Loucy (cell line): ENCODE data around the gene SELENOO.

Experiments
- H2AFZ ChIP-seq: fragments of 200-600 bp; sonication (generic); 2 replicates; pipeline ENCODE4 v1.6.0; 2016; ENCODE audit warnings: antibody characterized with exemption, mild to moderate bottlenecking, low read length, moderate library complexity
- H3F3A ChIP-seq: fragments of 200-600 bp; 2 replicates; pipeline ENCODE4 v1.6.0; 2016; ENCODE audit warnings: antibody characterized with exemption, low read depth, mild to moderate bottlenecking
- H3K27me3 ChIP-seq: fragments of 200-600 bp; sonication (generic); 2 replicates; pipeline ENCODE4 v1.6.1; 2014; ENCODE audit warnings: low read length, mild to moderate bottlenecking; ENCODE audit not compliant: insufficient read depth, poor library complexity, severe bottlenecking
- H3K36me3 ChIP-seq: fragments of 200-600 bp; sonication (generic); 2 replicates; pipeline ENCODE4 v1.6.1; 2016; ENCODE audit warnings: low read length; ENCODE audit not compliant: insufficient read depth
- H3K4me1 ChIP-seq: fragments of 200-600 bp; sonication (generic); 2 replicates; pipeline ENCODE4 v1.5.1; 2014; ENCODE audit warnings: low read length, mild to moderate bottlenecking; ENCODE audit not compliant: insufficient read depth, poor library complexity, severe bottlenecking
- H3K4me2 ChIP-seq: fragments of 200-600 bp; sonication (generic); 2 replicates; pipeline ENCODE4 v1.6.0; 2014; ENCODE audit warnings: antibody characterized with exemption, low read length, low read depth, mild to moderate bottlenecking; ENCODE audit not compliant: poor library complexity, severe bottlenecking
- H3K4me3 ChIP-seq: fragments of 200-600 bp; sonication (generic); 2 replicates; pipeline ENCODE4 v1.5.1; 2014; ENCODE audit warnings: low read length, mild to moderate bottlenecking, mixed read lengths; ENCODE audit not compliant: poor library complexity, severe bottlenecking
- H3K79me2 ChIP-seq: fragments of 200-600 bp; sonication (generic); 2 replicates; pipeline ENCODE4 v1.6.1; 2014; ENCODE audit warnings: low read length; ENCODE audit not compliant: insufficient read depth
- H3K9ac ChIP-seq: fragments of 200-600 bp; sonication (generic); 2 replicates; pipeline ENCODE4 v1.6.0; 2014; ENCODE audit warnings: mild to moderate bottlenecking, low read depth, low read length, moderate library complexity; ENCODE audit not compliant: poor library complexity, severe bottlenecking
- H3K9me2 ChIP-seq: fragments of 200-600 bp; sonication (generic); replicated peaks from 2 replicates; pipeline ENCODE4 v1.6.1; 2016; ENCODE audit warnings: low read depth, low read length, mixed read lengths
- H3K9me3 ChIP-seq: fragments of 200-600 bp; sonication (generic); 2 replicates; pipeline ENCODE4 v1.6.1; 2014; ENCODE audit warnings: mild to moderate bottlenecking, antibody characterized with exemption, low read length, low read depth; ENCODE audit not compliant: insufficient read depth
- H4K20me1 ChIP-seq: fragments of 200-600 bp; sonication (generic); 2 replicates; pipeline ENCODE4 v1.6.0; 2014; ENCODE audit warnings: antibody characterized with exemption, low read length, mild to moderate bottlenecking; ENCODE audit not compliant: insufficient read depth, poor library complexity, severe bottlenecking
- CTCF ChIP-seq: fragments of 200-600 bp; sonication (generic); conservative IDR thresholded peaks from 2 replicates; pipeline ENCODE4 v1.5.1; 2014; ENCODE audit warnings: mild to moderate bottlenecking, antibody characterized with exemption, low read length
- EZH2phosphoT487 ChIP-seq: fragments of 200-600 bp; IDR thresholded peaks from 2 replicates; pipeline ENCODE4 v1.6.1; 2018; ENCODE audit warnings: antibody characterized with exemption, mild to moderate bottlenecking, moderate library complexity, borderline replicate concordance

SELENOO gene

GRCh38 chr22:50208939-50209892, 8.4 kb downstream of the SELENOO start:
- H3K79me2 ChIP-seq = no peaks in the 10 kb centered on the region
- no peak overlapping the region for H3K9ac ChIP-seq
- peaks cover 14% of the 10 kb centered on the region; the same call in 1 of the 2 replicates for H3K36me3 ChIP-seq
- TF ChIP-seq CTCF = no peak
- TF ChIP-seq EZH2phosphoT487 = no peak
- no peaks in the 10 kb centered on the region for H3K27me3 ChIP-seq
- no peak overlapping the region for H3K4me2 ChIP-seq
- no peak overlapping the region for H2AFZ ChIP-seq
- peaks cover 18% of the 10 kb centered on the region for H3K4me1 ChIP-seq
- H3F3A ChIP-seq = no peaks in the 10 kb centered on the region
- H3K4me3 ChIP-seq = no peak overlapping the region
- H3K9me2 ChIP-seq = no peaks in the 10 kb centered on the region
- no peaks in the 10 kb centered on the region for H3K9me3 ChIP-seq
- peaks cover 3% of the 10 kb centered on the region for H4K20me1 ChIP-seq

- peaks cover 3% of the 10 kb centered on the region for H4K20me1 ChIP-seq
- H3K4me1 ChIP-seq = peaks cover 18% of the 10 kb centered on the region
- H3K9ac ChIP-seq = no peak overlapping the region
- H3K9me3 ChIP-seq = no peaks in the 10 kb centered on the region
- no peak for TF ChIP-seq EZH2phosphoT487
- TF ChIP-seq CTCF = peak; percentile 87
- no peaks in the 10 kb centered on the region for H3F3A ChIP-seq
- peaks cover 16% of the 10 kb centered on the region; the same call in 1 of the 2 replicates for H3K36me3 ChIP-seq
- H2AFZ ChIP-seq = no peak overlapping the region
- no peaks in the 10 kb centered on the region for H3K9me2 ChIP-seq
- H3K4me3 ChIP-seq = no peak overlapping the region
- no peaks in the 10 kb centered on the region for H3K79me2 ChIP-seq
- no peaks in the 10 kb centered on the region for H3K27me3 ChIP-seq
- no peak overlapping the region for H3K4me2 ChIP-seq
These were observed 9.1 kb downstream of the SELENOO start for GRCh38 chr22:50209893-50210292.

GRCh38 chr22:50210378-50211139, 9.7 kb downstream of the SELENOO start:
- Histone ChIP-seq H3K79me2 (no peaks in the 10 kb centered on the region), H3K9me3 (no peaks in the 10 kb centered on the region), H4K20me1 (peaks cover 3% of the 10 kb centered on the region), H3K4me3 (no peak overlapping the region), H2AFZ (no peak overlapping the region), H3F3A (no peaks in the 10 kb centered on the region), H3K4me2 (no peak overlapping the region), H3K9ac (no peak overlapping the region), H3K27me3 (no peaks in the 10 kb centered on the region), H3K36me3 (peaks cover 18% of the 10 kb centered on the region; the same call in 1 of the 2 replicates), H3K4me1 (peaks cover 18% of the 10 kb centered on the region), H3K9me2 (no peaks in the 10 kb centered on the region)
- TF ChIP-seq CTCF (no peak), EZH2phosphoT487 (no peak)
